ENCODE measurements around the gene MYO5C.

DNA sequence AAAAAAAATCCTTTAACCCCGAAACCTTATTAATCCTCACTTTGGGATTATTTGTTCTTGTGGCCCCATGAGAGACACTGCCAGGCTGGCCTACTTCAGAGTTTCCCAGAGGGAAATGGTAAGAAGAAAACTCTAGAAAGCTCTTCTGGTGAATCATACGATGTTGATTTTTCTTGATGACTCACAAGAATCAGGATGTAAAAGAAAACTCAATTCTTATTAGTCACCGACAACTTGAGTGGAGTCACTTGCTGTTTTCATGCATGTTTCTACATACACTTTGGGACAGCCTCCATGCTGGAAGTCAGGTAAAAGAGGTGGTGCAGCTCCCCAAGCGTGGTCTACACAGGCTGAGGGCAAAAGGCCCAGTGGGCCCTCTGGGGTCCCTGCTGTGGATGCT lies 42.8 kb downstream of the MYO5C start:
- TF ChIP-seq SIN3A (IDR thresholded peaks at IDR 0.05; ENCODE audit: borderline replicate concordance, insufficient read depth, low read depth, low read length) = no peak
- TF ChIP-seq, protein P1, sequence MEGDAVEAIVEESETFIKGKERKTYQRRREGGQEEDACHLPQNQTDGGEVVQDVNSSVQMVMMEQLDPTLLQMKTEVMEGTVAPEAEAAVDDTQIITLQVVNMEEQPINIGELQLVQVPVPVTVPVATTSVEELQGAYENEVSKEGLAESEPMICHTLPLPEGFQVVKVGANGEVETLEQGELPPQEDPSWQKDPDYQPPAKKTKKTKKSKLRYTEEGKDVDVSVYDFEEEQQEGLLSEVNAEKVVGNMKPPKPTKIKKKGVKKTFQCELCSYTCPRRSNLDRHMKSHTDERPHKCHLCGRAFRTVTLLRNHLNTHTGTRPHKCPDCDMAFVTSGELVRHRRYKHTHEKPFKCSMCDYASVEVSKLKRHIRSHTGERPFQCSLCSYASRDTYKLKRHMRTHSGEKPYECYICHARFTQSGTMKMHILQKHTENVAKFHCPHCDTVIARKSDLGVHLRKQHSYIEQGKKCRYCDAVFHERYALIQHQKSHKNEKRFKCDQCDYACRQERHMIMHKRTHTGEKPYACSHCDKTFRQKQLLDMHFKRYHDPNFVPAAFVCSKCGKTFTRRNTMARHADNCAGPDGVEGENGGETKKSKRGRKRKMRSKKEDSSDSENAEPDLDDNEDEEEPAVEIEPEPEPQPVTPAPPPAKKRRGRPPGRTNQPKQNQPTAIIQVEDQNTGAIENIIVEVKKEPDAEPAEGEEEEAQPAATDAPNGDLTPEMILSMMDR (IDR thresholded peaks at IDR 0.05) = no peak

All from Panc1 (cell line).